ENCODE data around the gene CDC25C. TPM values are rescaled to one million over a fixed set of nuclear protein-coding genes. Genes with fewer than 3 reads are reported as not detected.

Gene CDC25C
- 10.5 and 12.6 TPM in 2 replicates for total RNA-seq

DNA sequence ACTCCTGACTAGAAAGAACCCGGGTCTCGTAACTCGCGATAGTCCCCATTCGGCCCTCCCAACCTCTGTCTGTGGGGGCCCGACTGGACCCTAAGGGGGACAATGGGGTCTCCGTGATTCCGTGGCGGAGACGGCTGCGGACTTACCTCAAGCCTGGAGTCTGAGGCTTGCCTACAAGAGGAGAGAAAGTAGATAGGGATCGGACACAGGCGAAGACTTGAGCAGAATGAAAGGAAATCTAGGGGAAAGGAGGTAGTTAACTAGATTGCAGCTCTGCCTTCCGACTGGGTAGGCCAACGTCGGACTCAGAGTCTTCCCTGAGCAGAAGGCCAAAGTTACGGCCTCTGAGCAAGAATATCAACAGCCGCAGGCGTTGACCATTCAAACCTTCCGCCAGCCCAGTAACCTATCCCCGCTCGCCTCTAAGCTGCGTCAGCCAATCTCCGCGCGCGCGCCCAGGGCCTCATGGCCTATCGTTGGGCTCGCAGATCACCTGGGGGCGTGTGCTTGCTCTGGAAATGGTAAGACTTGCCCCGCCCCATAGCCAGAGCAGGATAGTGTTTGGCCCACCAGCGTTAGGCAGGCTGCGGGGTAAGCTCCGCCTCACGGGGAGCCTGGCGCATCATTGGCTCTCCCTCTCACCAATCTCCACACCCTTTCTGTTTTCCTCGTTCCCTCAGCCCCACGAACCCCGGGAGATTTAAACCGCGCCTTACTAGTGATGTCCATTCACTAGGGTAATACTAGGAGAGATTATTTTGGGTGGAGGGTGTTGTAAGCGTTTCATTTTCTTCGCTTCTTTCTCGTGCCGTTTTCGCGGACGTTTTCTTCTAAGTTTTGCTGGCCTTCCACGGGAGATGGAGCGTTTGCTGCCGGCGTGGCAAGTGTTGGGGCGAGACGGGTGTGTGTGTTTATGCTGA, at the start of gene CDC25C:
TSS of gene CDC25C (minus strand) at position 356 of the 920 bp plus-strand sequence. CDS start 624 bp downstream, outside the sequence.
- intact Hi-C loops (cut with micrococcal nuclease): loop anchor here (1.0 to 10.0 kb wide), 9 partner anchors 8 to 1233 kb away; partner anchors contain the start of genes BRD8, CDC23, FAM13B and HSPA9

DNA sequence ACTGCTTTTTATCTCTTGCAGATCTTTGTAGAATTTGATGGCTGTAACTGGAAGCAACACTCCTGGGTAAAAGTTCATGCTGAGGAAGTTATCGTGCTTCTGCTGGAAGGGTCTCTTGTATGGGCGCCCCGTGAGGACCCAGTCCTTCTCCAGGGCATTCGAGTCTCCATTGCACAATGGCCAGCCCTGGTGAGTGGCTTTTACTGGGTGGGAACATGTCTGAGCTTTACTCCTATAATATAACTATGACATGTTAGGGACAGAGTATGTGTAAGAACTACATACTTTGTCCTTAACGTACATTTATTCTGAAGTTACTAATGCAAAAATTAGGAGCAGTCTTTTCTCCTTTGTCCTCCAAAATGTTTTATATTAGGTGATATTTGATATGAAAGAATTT, 41.0 kb upstream of the CDC25C start:
- intact Hi-C loops (cut with micrococcal nuclease): no loop called here

DNA sequence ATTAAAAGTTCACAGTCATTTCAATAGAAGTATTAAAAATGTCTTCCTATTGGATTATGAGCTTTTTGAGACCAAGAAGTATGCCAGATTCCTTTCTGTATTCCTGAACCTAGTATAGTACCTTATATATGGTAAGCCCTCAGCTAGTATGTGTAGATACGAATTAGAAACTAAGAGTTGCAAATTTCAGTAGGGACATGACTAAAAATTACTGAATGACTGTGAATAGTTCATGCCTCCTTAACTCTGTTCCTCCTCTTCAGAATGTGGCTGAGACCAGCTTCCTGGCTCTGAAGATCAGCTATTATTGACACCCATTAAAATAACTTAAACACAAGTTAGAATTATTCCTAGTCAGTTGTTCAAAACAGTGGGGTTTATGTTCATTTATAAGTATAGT, 40.6 kb upstream of the CDC25C start:
- intact Hi-C loops (cut with micrococcal nuclease): no loop called here

DNA sequence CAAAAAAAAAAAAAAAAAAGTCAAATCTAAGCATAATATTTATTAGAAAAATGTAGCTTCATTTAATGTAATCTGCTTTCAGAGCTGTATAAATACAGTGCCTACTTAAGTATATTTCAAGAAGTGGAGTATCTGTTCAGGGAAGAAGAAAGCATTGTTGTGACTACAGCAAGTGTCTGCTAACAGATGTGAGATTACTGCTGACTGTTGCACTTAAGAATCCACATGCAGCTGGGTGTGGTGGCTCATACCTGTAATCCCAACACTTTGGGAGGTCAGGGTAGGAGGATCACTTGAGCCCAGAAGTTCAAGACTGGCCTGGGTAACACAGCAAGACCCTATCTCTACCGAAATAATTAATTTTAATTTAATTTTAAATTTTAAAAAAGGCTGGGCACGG, 39.9 kb upstream of the CDC25C start:
- intact Hi-C loops (cut with micrococcal nuclease): no loop called here

DNA sequence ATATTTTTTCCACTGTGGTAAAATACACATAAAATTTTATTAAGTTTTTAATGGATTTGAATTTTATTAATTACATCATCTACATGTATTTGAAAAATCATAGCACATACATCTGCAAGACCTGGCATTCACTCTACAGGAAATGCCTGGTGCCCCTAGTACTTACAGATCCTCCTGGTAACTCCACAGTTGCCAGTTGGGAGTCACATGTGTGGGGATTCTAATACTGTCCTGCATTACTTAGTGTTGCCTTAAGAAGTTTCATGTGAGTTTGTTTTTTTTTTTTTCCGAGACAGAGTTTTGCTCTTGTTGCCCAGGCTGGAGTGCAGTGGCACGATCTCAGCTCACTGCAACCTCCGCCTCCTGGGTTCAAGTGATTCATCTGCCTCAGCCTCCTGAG, 38.9 kb upstream of the CDC25C start:
- intact Hi-C loops (cut with micrococcal nuclease): no loop called here

DNA sequence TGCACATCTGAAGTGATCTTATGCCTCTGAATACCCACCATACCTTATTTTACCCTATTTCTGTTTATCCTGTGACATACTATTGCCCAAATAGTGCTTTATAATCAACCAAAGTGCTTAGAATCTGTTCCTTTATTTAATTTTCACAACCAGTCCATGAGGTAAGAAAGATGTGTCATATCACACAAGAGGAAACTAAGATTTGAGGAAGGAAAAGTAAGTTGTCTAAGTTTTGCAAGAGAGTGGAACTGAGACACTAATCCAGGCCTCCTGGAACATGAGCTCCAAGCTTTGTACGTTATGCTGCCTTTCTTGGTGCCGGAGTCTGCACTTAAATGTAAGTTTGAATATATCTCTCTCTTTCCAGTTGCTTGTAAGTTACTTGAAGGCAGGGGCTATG, 38.1 kb upstream of the CDC25C start:
- intact Hi-C loops (cut with micrococcal nuclease): no loop called here

DNA sequence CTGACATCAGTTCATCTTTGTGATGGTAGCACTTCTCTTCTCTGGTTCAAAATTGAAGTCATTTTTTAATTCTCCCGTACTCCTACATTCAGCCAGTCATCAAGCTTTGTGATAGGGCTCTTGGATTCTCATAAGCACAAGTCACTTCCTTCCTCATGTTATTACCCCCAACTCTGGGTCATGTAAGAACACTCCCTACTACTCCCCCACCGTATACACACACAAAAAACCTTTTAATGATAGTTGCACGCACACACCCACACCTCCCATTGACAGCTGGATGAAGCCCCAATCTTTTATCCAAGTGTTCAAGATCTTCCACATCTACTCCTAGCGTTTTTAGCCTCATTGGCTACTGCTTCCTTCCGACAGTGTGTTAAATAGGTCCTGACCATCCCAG, 37.7 kb upstream of the CDC25C start:
- intact Hi-C loops (cut with micrococcal nuclease): no loop called here

DNA sequence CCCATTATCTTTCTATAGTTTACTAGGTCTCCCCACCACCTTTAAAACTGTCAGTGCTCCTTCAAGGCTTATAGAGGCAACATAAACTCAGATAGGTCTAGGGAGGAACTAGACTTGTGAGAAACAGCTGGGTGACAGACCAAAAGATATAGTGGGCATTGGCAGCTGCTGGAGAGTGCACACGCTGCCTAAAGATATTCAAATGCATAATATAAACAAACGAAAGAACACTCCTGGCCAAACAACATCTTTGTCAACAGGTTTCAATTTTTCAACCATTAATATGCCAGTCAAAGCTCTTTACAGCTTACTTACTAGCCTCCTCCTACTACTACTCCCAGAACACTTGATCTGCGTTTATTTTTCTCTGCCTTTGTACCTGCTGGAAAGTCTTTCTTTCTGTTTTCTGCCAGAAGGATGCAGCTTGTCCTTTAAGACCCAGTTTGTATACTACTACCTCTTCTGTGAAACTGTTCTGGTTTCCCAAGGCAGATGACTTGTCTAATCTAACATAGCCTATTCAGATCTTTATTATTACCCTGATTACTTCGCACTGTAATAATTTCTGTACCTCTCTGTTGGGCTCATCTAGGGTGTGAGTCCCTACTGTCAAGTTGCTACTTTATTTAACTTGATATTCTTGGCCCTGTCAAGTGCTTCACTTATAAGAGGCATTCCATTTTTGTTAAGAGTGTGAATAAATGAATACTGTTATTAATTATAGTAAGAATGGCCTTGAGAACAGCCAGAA, 35.2 kb upstream of the CDC25C start:
- intact Hi-C loops (cut with micrococcal nuclease): no loop called here

DNA sequence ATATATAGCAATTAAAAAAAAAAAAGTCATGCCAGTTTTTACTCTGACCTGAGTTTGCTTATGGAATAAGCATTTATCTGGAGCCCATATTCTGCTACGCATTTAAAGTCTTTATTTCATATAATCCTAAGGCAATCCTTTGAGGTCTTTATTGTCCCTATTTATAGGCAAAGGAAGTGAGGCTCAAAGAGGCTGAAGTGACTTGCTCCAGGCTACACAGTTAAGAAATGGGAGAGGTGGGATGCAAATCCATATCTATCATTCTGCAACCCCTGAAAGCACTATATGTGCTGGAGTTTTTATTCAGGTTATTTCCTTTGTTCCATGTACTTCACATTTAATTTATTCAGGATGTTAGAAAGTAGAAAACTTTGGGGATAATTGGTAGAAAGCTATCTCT, 33.0 kb upstream of the CDC25C start:
- intact Hi-C loops (cut with micrococcal nuclease): no loop called here

DNA sequence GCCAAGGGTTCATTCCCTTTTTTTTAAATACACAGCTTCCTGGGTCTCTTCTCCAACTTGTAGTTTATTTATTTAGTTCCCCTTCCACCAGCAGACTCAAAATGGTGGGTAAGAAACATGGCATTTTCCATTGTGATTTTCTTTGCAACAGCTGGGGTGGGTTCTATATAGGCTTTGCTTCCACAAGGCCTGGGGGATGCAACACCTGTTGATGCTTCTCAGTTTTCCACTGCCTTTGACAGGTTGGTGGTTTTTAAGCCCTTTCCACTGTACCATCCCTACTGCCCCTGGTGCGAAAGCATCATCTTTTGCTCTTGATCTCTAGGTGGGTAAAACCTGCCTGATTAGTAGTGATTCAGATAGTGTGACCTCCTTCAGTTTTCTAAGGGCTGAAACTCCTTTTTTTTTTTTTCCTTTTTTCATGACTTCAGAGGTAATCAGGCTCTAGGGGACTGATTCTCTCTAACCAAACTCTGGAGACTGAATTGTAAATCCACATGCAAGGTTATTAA, 29.4 kb upstream of the CDC25C start:
- intact Hi-C loops (cut with micrococcal nuclease): no loop called here

DNA sequence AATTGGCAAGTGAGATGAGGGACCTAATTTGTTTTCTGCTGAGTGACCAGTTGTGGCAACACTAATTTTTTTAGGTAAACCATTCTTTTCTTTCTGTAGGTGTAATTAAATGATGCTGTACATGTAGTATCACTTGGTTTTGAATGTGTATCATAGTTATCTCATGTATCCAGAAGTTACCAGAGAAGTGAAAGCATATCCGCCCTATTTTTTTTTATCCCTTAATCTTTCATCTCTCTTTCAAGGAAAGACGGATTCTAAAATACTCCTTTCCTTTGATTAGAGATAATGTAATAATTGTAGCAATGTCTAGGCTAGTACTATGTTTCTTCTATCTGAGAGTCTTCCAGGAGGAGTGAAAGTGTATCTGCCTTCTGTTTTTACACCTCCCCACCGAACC, 28.0 kb upstream of the CDC25C start:
- intact Hi-C loops (cut with micrococcal nuclease): no loop called here

DNA sequence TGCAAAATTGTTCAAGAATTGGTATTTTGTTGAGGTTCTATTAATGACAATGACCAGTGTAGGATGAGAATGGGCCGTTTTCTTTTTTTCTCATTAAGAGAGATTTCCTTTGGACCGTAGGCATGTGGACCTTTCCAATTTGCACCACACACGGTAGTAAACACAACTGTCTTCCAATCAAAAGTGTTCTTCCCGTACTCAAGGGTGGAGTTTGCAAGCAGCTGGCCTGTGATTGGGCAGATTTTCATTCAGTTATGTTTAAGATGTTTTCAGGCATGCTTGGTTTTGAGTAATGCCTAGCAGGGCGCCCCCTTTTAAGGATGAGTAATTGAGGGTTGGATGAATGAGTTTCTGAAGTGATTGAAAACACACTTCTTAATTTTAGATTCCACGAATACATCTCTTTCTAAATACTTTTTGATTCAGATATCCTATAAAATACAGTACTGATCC, 23.3 kb upstream of the CDC25C start:
- intact Hi-C loops (cut with micrococcal nuclease): loop anchor here (1.0 kb wide), 1 partner anchor 109 kb away; no protein-coding TSS in a partner anchor

DNA sequence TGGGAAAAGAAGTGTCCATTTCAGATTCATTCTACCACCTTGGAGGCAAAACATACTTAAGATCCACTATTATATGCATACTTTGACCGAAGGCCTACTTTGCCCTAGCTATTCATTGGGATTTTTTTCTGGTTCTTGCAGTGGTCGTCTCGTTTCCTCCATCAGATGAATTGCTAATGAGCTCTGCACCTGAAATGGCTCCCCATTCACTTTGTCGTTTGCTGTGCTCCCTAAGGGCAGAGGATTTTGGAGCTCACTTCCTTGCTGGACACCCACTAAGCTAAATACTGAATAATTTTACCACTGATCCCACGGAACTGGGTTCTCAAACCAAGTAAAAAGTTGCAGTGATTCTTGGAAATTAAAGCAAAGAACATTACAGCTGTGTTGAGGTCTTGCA, 22.8 kb upstream of the CDC25C start:
- intact Hi-C loops (cut with micrococcal nuclease): no loop called here

DNA sequence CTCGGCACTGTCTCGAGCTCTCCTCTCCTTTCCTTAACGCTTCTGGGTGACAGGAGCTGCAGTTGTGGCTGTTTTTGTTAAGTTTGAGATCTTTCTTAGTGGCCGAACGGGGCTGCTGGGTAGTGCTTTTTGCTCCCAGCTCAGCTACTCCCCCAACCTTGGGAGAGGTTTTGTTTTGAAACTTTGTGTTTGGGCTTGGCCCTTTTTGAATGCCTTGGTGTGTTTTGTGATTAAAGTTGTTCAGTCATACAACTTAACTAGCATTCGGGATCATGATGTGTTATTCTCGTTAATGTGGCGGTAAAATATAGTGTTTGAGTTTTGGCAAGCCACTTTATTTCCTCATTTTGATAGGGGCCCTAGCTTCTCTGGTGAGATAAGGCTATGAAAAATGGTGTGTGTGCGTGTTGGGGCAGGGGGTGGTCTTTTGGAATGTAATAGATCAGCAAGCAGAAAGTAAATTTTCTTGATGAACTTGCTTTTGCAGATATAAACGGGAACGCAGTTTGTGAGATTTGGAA, 22.0 kb upstream of the CDC25C start:
- intact Hi-C loops (cut with micrococcal nuclease): loop anchor here (1.0 to 2.0 kb wide), 2 partner anchors 141 to 173 kb away; partner anchors contain the start of gene CDC23

DNA sequence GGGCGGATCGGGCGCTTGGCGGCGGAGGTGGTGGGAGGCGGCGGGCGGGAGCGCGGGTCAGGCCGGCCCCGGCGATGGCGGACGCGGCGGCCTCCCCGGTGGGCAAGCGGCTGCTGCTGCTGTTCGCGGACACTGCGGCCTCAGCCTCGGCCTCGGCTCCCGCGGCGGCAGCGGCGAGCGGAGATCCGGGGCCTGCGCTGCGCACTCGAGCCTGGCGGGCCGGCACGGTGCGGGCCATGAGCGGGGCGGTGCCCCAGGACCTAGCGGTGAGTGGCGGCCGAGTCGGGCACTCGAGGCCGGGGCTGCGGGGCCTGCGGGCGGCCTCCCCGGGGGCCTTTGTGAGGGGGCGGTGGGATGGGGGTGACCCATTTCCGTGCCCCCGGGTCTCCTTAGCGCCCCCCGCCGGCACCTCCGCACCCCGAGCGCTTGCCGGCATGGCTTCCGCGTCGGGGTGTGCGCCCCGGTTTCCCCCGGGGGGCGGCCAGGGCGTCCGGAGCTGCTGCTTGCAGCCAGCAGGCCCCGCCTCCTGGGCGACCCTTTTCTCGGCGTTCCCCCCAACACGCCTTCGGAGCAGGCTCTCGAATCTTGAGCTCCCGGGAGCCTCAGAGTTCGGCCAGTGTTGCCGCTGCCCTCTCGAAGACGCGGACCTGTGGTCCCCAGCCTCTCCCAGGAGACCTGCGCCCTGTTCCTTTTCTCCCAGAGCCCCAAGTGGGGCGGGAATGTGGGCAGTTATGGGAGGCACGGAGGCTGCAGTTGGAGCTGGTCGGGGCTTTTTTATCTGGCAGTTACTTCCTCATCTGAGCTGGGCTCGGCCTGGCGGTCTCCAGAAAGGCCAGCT, 21.3 kb upstream of the CDC25C start:
- intact Hi-C loops (cut with micrococcal nuclease): loop anchor here (1.0 to 2.0 kb wide), 5 partner anchors 16 to 190 kb away; partner anchors contain the start of genes CDC23, CDC25C and ETF1

DNA sequence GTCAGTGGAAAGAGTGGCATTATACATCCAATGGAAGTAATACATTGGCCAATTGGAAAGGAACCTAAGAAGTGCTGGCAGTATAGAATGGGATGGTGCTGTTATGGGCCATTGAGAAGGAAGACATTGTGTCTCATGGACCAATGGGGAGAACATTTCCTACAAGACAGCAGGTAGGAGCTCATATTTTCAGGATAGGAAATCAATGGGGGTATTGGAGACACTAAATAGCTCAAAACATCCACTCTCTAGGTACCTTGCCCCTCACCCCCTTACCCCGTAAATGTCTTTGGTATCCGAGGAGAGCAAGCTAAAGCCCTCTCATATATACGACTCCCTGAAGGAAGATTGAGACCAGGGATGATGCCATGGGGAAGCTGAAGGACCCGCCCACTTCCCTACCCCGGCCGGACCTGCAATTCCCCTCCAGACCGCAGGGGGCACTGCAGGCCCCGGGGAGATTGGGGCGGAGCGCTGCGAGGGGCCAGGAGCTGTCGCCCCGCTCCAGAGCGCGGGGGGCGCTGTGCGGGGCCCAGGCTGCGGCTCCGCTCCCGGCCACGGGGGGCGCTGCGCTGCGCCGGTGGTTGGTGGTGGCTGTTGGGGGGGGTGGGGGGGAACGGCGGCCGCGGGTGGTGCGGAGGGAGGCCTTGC, 20.6 kb upstream of the CDC25C start, which contains the start of gene KDM3B:
TSS of gene KDM3B (plus strand) at position 615 of the 651 bp plus-strand sequence. CDS start 111 bp downstream, outside the sequence.
- intact Hi-C loops (cut with micrococcal nuclease): loop anchor here (1.0 to 2.0 kb wide), 4 partner anchors 15 to 191 kb away; partner anchors contain the start of genes CDC23, CDC25C and ETF1

DNA sequence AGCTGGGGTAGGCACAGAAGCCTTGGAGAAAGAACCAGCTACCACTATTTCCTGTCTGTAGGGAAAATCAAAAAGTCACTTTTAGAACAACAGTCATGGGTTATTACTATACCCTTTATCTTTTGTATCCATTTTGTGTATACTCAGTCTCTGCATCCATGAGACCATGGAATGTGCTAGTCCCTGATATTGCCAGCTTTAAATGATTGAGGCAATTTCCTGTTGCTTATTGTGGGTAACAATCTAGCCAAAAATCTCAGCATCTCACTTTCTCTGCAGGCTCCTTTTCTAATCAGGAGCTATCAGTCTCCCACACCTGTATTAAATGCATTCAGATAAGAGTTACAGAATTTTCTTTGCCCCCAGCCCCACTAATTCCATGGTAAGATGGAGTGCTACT, 19.9 kb upstream of the CDC25C start:
- intact Hi-C loops (cut with micrococcal nuclease): no loop called here

DNA sequence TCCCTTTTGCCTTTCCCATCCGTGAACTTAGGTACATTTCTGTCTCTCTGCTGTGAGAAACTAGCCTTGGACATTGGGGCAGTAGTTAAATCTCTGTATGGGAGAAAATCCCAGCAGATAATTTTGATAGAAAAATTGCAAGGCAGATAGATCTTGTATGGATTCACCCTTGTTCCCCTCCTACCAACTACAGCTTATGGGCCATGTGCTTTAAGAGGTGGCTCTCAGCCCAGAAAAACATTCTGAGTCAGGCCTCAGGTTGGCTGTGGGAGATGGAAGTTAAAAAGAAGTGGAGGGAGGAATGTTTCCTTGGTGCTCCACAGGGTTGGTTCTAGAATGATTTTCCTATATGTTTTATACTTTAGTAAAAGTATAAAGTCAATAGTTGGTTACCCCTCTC, 19.5 kb upstream of the CDC25C start:
- intact Hi-C loops (cut with micrococcal nuclease): no loop called here

DNA sequence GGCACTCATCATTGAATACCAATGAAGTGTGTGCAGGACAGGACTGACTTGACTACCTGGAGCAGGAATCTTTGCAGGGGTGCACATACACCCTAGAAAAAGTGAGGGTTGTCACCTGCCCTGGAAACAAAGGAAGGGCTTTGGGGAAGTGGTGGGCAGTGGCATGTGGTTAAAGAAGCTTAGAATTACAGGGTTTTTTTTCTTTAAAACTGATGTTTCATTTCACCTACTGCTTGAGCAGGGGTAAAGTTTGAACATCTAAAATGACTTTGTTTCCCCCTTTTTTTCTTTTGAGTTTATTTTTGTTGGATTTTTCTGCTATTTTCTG, 18.9 kb upstream of the CDC25C start:
- intact Hi-C loops (cut with micrococcal nuclease): no loop called here
